ENCODE data around the gene ELAC2. TPM values are rescaled to one million over a fixed set of nuclear protein-coding genes. Genes with fewer than 3 reads are reported as not detected.

Gene ELAC2
- total RNA-seq, result 10 to 100 TPM; 65.8 to 73.2 TPM
- 10 to 100 TPM; 35.0 to 52.9 TPM for polyA plus RNA-seq

DNA sequence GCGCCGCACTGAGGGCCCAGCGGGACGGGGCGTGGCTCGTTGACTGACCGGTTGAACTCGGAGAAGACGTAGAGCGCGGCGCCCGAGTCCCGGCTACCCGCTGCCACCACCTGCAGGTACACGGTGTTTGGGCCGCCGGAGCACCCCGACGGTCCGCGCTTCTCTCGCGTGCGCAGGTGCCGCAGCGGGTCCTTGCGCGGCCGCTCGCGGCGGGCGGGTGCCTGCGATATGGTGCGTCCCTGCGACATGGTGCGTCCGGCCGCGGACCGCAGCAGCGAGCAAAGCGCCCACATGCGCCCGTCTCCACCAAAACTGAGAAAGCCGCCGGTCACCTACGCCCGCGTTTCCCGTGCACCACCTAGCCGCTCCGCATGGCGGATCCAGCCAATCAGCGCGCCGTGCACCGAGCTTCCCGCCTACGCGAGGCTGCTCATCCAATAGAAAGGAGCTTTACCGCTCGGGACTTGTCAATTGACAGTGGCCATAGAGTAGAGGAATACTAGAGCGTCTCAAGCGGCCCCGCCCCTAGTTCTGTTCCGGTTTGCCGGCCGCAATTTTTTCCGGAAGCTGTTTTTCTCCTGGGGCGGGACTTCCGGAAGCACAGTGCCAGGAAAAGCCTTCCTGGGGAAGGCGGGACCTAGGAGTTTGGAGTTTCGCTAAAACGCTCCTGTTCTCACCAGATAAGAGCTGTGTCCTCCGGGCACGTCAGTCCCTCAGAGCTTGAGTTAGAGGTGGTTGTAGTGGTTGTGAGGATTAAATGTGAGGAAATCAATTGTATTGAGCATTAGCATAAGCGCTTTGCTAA lies at the start of gene ELAC2:
ELAC2 (minus strand) TSS at position 373 of the 805 bp plus-strand sequence; CDS start at position 293, 80 bp downstream.
- Histone ChIP-seq H3K4me1 (ENCODE audit: insufficient read depth, low read length) (peaks cover 18% of the 10 kb centered on the region), H3K9me3 (ENCODE audit: control insufficient read depth in 1 of 2, low read length in 2 of 2) (no peaks in the 10 kb centered on the region), H3K27ac (ENCODE audit: low read depth, low read length) (peak within 1 kb of the TSS; percentile 73), H3K4me3 (ENCODE audit: low read length in 2 of 2) (peak within 1 kb of the TSS; percentile 77 to 94), H3K36me3 (ENCODE audit: insufficient read depth, low read length) (peaks cover 36% of the 10 kb centered on the region), H3K27me3 (ENCODE audit: insufficient read depth, low read length) (no peaks in the 10 kb centered on the region)
- Mint-ChIP-seq H3K4me3 (peak within 1 kb of the TSS; percentile 95 to 100 (median 98)), H3K27me3 (no peaks in the 10 kb centered on the region), H3K36me3 (peaks cover 27 to 45% of the 10 kb centered on the region in 2 donors), H3K4me1 (peaks cover 15 to 44% (median 32%) of the 10 kb centered on the region in 4 donors), H3K9me3 (no peaks in the 10 kb centered on the region), H3K27ac (peak within 1 kb of the TSS; percentile 94 to 98 (median 97))
- ChIA-PET CTCF (ENCODE audit: partially characterized antibody) (interaction anchor here (0.7 to 15.2 kb wide), 6 partner anchors 9 to 1283 kb away, joined by 3 to 312 read pairs (median 5); partner anchors contain the start of gene HS3ST3B1), POLR2A (ENCODE audit: partially characterized antibody) (interaction anchor here (0.9 to 2.3 kb wide), 11 partner anchors 12 to 1410 kb away, joined by 3 to 21 read pairs (median 5); partner anchors contain the start of genes HS3ST3B1, MAP2K4 and ZNF18)
- intact Hi-C loops (cut with micrococcal nuclease), result loop anchor here (2.0 to 10.0 kb wide), 2 partner anchors 1187 to 1283 kb away; partner anchors contain the start of gene HS3ST3B1
- DNase-seq, result peak; percentile 96 to 98 (median 96)

DNA sequence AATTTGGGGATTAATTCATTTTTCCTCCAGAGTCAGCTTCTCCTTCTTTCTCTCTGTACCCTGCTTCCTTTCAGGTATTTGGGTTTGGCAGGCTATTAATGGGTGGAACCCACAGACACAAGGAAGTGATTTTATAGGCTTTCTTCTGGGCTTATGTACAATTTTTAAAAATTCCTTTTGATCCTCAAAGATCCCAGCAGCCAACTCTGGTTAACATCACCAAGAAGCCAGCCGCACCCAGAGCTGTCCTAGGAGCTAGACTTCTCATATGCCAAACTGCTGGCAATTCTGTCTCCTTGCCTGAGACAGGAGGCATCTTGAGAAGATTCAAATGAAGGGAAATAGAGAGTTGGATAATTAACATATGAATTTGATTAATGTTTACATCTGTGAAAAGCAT lies 47.2 kb upstream of the ELAC2 start:
- H3K27me3 ChIP-seq (ENCODE audit: insufficient read depth, low read length), result no peaks in the 10 kb centered on the region
- H3K4me3 ChIP-seq (ENCODE audit: low read length in 2 of 2), result no peak overlapping the region
- Mint-ChIP-seq H3K4me3 (no peak overlapping the region), H3K9me3 (peaks cover 0 to 2% (median 0%) of the 10 kb centered on the region in 8 donors), H3K27ac (no peak overlapping the region), H3K27me3 (peaks cover 3 to 6% of the 10 kb centered on the region in 2 donors), H3K4me1 (no peaks in the 10 kb centered on the region), H3K36me3 (no peaks in the 10 kb centered on the region)
- intact Hi-C loops (cut with micrococcal nuclease), result no loop called here
- ChIA-PET POLR2A (ENCODE audit: partially characterized antibody) (no interaction called here), CTCF (ENCODE audit: partially characterized antibody) (no interaction called here)
- H3K36me3 ChIP-seq (ENCODE audit: insufficient read depth, low read length), result no peaks in the 10 kb centered on the region
- H3K4me1 ChIP-seq (ENCODE audit: insufficient read depth, low read length), result no peaks in the 10 kb centered on the region
- H3K27ac ChIP-seq (ENCODE audit: low read depth, low read length), result no peak overlapping the region
- no peak for DNase-seq
- no peaks in the 10 kb centered on the region for H3K9me3 ChIP-seq (ENCODE audit: control insufficient read depth in 1 of 2, low read length in 2 of 2)

DNA sequence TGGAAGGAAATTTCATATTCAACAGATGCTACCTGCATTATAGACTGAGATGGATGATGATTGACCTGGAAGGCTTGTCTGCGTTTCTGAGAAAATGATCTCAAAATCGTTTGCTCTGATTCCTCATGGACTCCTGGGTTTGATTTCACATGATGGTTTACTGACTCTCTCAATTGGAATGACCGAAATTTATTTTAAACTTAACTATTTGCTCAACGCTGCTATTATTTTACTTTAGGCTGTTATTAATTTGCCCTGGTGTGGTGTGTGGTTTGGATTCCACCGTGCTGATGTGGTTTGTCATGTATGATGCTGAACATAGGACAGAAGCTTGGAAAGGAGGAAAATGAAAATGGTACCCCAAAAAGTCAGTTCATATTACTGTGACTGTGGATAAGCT lies 37.3 kb upstream of the ELAC2 start:
- no peak overlapping the region for H3K4me3 ChIP-seq (ENCODE audit: low read length in 2 of 2)
- no peak for DNase-seq
- H3K9me3 ChIP-seq (ENCODE audit: control insufficient read depth in 1 of 2, low read length in 2 of 2), result no peaks in the 10 kb centered on the region
- Mint-ChIP-seq H3K27ac (no peak overlapping the region), H3K36me3 (no peaks in the 10 kb centered on the region), H3K9me3 (peaks cover 0 to 3% (median 0%) of the 10 kb centered on the region in 8 donors), H3K27me3 (peaks cover 15 to 16% of the 10 kb centered on the region in 2 donors), H3K4me3 (no peak overlapping the region), H3K4me1 (no peaks in the 10 kb centered on the region)
- ChIA-PET POLR2A (ENCODE audit: partially characterized antibody) (no interaction called here), CTCF (ENCODE audit: partially characterized antibody) (interaction anchor here (0.7 to 1.7 kb wide), 2 partner anchors 14 to 24 kb away, joined by 3 to 6 read pairs; no protein-coding TSS in a partner anchor)
- no peaks in the 10 kb centered on the region for H3K4me1 ChIP-seq (ENCODE audit: insufficient read depth, low read length)
- H3K36me3 ChIP-seq (ENCODE audit: insufficient read depth, low read length), result no peaks in the 10 kb centered on the region
- no peaks in the 10 kb centered on the region for H3K27me3 ChIP-seq (ENCODE audit: insufficient read depth, low read length)
- H3K27ac ChIP-seq (ENCODE audit: low read depth, low read length), result no peak overlapping the region
- intact Hi-C loops (cut with micrococcal nuclease), result no loop called here

GRCh38 chr17:13054666-13055065 lies 36.8 kb upstream of the ELAC2 start:
- DNase-seq, result no peak
- Mint-ChIP-seq H3K4me3 (no peak overlapping the region), H3K27me3 (peaks cover 15 to 16% of the 10 kb centered on the region in 2 donors), H3K9me3 (peaks cover 0 to 3% (median 0%) of the 10 kb centered on the region in 8 donors), H3K27ac (no peak overlapping the region), H3K36me3 (no peaks in the 10 kb centered on the region), H3K4me1 (no peaks in the 10 kb centered on the region)
- H3K4me1 ChIP-seq (ENCODE audit: insufficient read depth, low read length), result no peaks in the 10 kb centered on the region
- no peak overlapping the region for H3K4me3 ChIP-seq (ENCODE audit: low read length in 2 of 2)
- no peaks in the 10 kb centered on the region for H3K9me3 ChIP-seq (ENCODE audit: control insufficient read depth in 1 of 2, low read length in 2 of 2)
- intact Hi-C loops (cut with micrococcal nuclease), result no loop called here
- POLR2A ChIA-PET (ENCODE audit: partially characterized antibody), result no interaction called here
- CTCF ChIA-PET (ENCODE audit: partially characterized antibody), result interaction anchor here (0.7 to 1.7 kb wide), 2 partner anchors 14 to 24 kb away, joined by 3 to 6 read pairs; no protein-coding TSS in a partner anchor
- no peak overlapping the region for H3K27ac ChIP-seq (ENCODE audit: low read depth, low read length)
- no peaks in the 10 kb centered on the region for H3K36me3 ChIP-seq (ENCODE audit: insufficient read depth, low read length)
- H3K27me3 ChIP-seq (ENCODE audit: insufficient read depth, low read length), result no peaks in the 10 kb centered on the region

- intact Hi-C loops (cut with micrococcal nuclease), result no loop called here
- CTCF ChIA-PET (ENCODE audit: partially characterized antibody), result interaction anchor here (1.7 kb wide), 1 partner anchor 22 kb away, joined by 6 read pairs; no protein-coding TSS in a partner anchor
- no peaks in the 10 kb centered on the region for H3K9me3 Mint-ChIP-seq
- no peak overlapping the region for H3K4me3 ChIP-seq (ENCODE audit: low read length in 2 of 2)
- H3K9me3 ChIP-seq (ENCODE audit: control insufficient read depth in 1 of 2, low read length in 2 of 2), result no peaks in the 10 kb centered on the region
- no peaks in the 10 kb centered on the region for H3K36me3 ChIP-seq (ENCODE audit: insufficient read depth, low read length)
- no peaks in the 10 kb centered on the region for H3K36me3 Mint-ChIP-seq
- no peak overlapping the region for H3K27ac ChIP-seq (ENCODE audit: low read depth, low read length)
- POLR2A ChIA-PET (ENCODE audit: partially characterized antibody), result no interaction called here
- no peaks in the 10 kb centered on the region for H3K4me1 Mint-ChIP-seq
- no peak for DNase-seq
- H3K4me1 ChIP-seq (ENCODE audit: insufficient read depth, low read length), result no peaks in the 10 kb centered on the region
- no peaks in the 10 kb centered on the region for H3K27me3 ChIP-seq (ENCODE audit: insufficient read depth, low read length)
- H3K4me3 Mint-ChIP-seq, result no peak overlapping the region
- peaks cover 15 to 18% of the 10 kb centered on the region in 2 donors for H3K27me3 Mint-ChIP-seq
- H3K27ac Mint-ChIP-seq, result no peak overlapping the region
Measured at GRCh38 chr17:13051915-13052314, 34.1 kb upstream of the ELAC2 start.

GRCh38 chr17:13047011-13047606 lies 29.3 kb upstream of the ELAC2 start:
- Mint-ChIP-seq H3K36me3 (no peaks in the 10 kb centered on the region), H3K4me3 (no peak overlapping the region), H3K4me1 (no peaks in the 10 kb centered on the region), H3K27me3 (peaks cover 9 to 16% of the 10 kb centered on the region in 2 donors), H3K27ac (no peak overlapping the region), H3K9me3 (peaks cover 0 to 2% (median 0%) of the 10 kb centered on the region in 8 donors)
- POLR2A ChIA-PET (ENCODE audit: partially characterized antibody), result no interaction called here
- no peaks in the 10 kb centered on the region for H3K9me3 ChIP-seq (ENCODE audit: control insufficient read depth in 1 of 2, low read length in 2 of 2)
- intact Hi-C loops (cut with micrococcal nuclease), result no loop called here
- no peak overlapping the region for H3K27ac ChIP-seq (ENCODE audit: low read depth, low read length)
- no peak overlapping the region for H3K4me3 ChIP-seq (ENCODE audit: low read length in 2 of 2)
- no peak for DNase-seq
- CTCF ChIA-PET (ENCODE audit: partially characterized antibody), result interaction anchor here (1.5 to 4.0 kb wide), 2 partner anchors 16 to 67 kb away, joined by 3 to 39 read pairs; no protein-coding TSS in a partner anchor
- no peaks in the 10 kb centered on the region for H3K27me3 ChIP-seq (ENCODE audit: insufficient read depth, low read length)
- H3K36me3 ChIP-seq (ENCODE audit: insufficient read depth, low read length), result no peaks in the 10 kb centered on the region
- no peaks in the 10 kb centered on the region for H3K4me1 ChIP-seq (ENCODE audit: insufficient read depth, low read length)

DNA sequence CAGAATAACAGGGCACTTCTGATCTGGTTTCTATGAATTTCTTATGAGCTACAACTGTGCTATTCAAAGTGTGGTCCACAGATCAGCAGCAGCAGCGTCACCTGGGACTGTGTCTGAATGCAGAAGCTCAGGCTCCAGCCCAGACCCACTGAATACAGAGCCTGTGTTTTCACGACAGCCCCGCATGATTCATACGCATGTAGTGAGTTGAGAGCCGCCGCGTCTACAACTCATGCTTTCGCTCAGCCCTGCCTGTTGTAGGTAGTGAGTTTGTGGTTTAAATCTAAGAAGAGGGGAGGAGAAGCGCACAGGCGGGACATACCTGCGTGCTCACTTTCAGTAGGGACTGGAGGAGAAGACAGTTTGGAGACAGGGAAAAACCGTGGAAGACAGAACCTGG lies 28.5 kb upstream of the ELAC2 start:
- no peak overlapping the region for H3K4me3 Mint-ChIP-seq
- no peaks in the 10 kb centered on the region for H3K4me1 ChIP-seq (ENCODE audit: insufficient read depth, low read length)
- no peak overlapping the region for H3K4me3 ChIP-seq (ENCODE audit: low read length in 2 of 2)
- peaks cover 0 to 2% (median 0%) of the 10 kb centered on the region in 8 donors for H3K9me3 Mint-ChIP-seq
- no peaks in the 10 kb centered on the region for H3K36me3 ChIP-seq (ENCODE audit: insufficient read depth, low read length)
- H3K27ac Mint-ChIP-seq, result no peak overlapping the region
- H3K27me3 Mint-ChIP-seq, result peaks cover 14 to 16% of the 10 kb centered on the region in 2 donors
- H3K27ac ChIP-seq (ENCODE audit: low read depth, low read length), result no peak overlapping the region
- CTCF ChIA-PET (ENCODE audit: partially characterized antibody), result interaction anchor here (1.5 to 4.0 kb wide), 2 partner anchors 16 to 68 kb away, joined by 3 to 39 read pairs; no protein-coding TSS in a partner anchor
- no peak for DNase-seq
- intact Hi-C loops (cut with micrococcal nuclease), result no loop called here
- no peaks in the 10 kb centered on the region for H3K27me3 ChIP-seq (ENCODE audit: insufficient read depth, low read length)
- POLR2A ChIA-PET (ENCODE audit: partially characterized antibody), result no interaction called here
- H3K4me1 Mint-ChIP-seq, result no peaks in the 10 kb centered on the region
- no peaks in the 10 kb centered on the region for H3K36me3 Mint-ChIP-seq
- no peaks in the 10 kb centered on the region for H3K9me3 ChIP-seq (ENCODE audit: control insufficient read depth in 1 of 2, low read length in 2 of 2)

Data from CD4-positive, alpha-beta memory T cell (primary cell).